LNCAP (cell line): ENCODE data around the gene RNF4.

ENCODE experiments used
- CTCF ChIP-seq: fragments of 450-650 bp; IDR thresholded peaks from 2 replicates; pipeline ENCODE4 v1.5.1; 2017; ENCODE audit warnings: mild to moderate bottlenecking

The RNF4 gene

GRCh38 chr4:2434420-2434819 lies 34.5 kb upstream of the RNF4 start:
- TF ChIP-seq CTCF, result no peak

GRCh38 chr4:2436301-2436700 lies 32.6 kb upstream of the RNF4 start:
- TF ChIP-seq CTCF, result no peak

- TF ChIP-seq CTCF, result no peak
Observed at GRCh38 chr4:2436761-2437474, 32.0 kb upstream of the RNF4 start.

- no peak for TF ChIP-seq CTCF
Observed at GRCh38 chr4:2437475-2438215, 31.3 kb upstream of the RNF4 start.

- TF ChIP-seq CTCF, result no peak
Observed at GRCh38 chr4:2438822-2439718, 29.8 kb upstream of the RNF4 start.

- TF ChIP-seq CTCF, result peak; percentile 84
Observed at GRCh38 chr4:2441393-2442174, 27.3 kb upstream of the RNF4 start.
